H1 (cell line): Measurements from ENCODE around the gene THRB. TPM values are rescaled to one million over a fixed set of nuclear protein-coding genes. Genes with fewer than 3 reads are reported as not detected.

ENCODE experiments used
- BACH1 ChIP-seq: IDR thresholded peaks from 2 replicates; pipeline ENCODE4 v1.6.1; 2012; ENCODE audit warnings: low read length, improper control_type of control experiment
- NRF1 ChIP-seq: IDR thresholded peaks from 2 replicates; pipeline ENCODE4 v1.6.1; 2011; ENCODE audit warnings: mild to moderate bottlenecking, low read depth, low read length, improper control_type of control experiment
- SIRT6 ChIP-seq: IDR thresholded peaks from one replicate; pipeline ENCODE4 v1.7.1; 2012; ENCODE audit warnings: low read length, inconsistent platforms
- SUZ12 ChIP-seq: fragments of 200-600 bp; sonication (generic); IDR thresholded peaks from 2 replicates; pipeline ENCODE4 v1.6.1; 2012; ENCODE audit warnings: mild to moderate bottlenecking, inconsistent platforms, low read length, moderate library complexity, mixed read lengths
- TCF12 ChIP-seq: IDR thresholded peaks from 2 replicates; pipeline ENCODE4 v1.6.1; 2011; ENCODE audit warnings: low read depth, mild to moderate bottlenecking, low read length
- TEAD4 ChIP-seq: IDR thresholded peaks from 2 replicates; pipeline ENCODE4 v1.6.1; 2012; ENCODE audit warnings: low read depth, low read length, inconsistent platforms, mixed read lengths
- USF2 ChIP-seq: IDR thresholded peaks from 2 replicates; pipeline ENCODE4 v1.6.1; 2011; ENCODE audit warnings: low read length, improper control_type of control experiment
- polyA plus RNA-seq, 7 experiments: library from polyadenylated mRNA; depleted of rRNA in 3 of 7; stranded (reverse) in 5 of 7; unstranded in 2 of 7; fragments of >200 nt in 5 of 7; fragments of 200-250 nt in 2 of 7; gene quantifications; 1 replicate in 5 of 7; 2 replicates in 1 of 7; 4 replicates in 1 of 7; pipeline versions ENCODE4 v1.2.1 to v1.2.3, GENCODE V29; 2011 to 2013; ENCODE audit warnings: missing spikeins in 2 of 7, mixed read lengths in 2 of 7
- total RNA-seq: library from RNA; stranded (reverse); fragmentation: NEBNext Ultra II Directional; extraction: Animal tissue kit (Norgen Biotek cat#: 25700); gene quantifications from 2 replicates; pipeline ENCODE4 v1.2.1, GENCODE V29; 2021

Gene THRB
- total and polyA plus RNA-seq, 2 of the 8 experiments (the other 6 are each of a cell fraction or from before 2014, with no cell fraction given), result 0.98 to 3.9 TPM

DNA sequence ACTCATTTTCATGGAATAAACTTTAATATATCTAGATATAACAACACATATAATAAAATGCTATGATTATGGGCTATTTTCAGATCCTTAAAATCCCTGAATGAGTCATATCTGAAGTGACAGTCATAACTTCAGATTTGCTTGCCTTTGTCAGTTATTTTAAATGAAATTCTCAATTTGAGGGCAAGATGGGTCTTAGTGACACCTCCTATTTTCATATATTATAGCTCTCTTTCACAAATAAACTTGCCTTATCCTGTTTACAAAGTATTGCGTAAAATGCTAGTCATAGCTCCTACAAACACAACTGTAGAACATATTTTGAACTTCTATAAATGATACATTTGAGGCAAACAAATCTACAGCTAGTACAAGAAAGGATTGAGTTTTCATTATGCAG is 6.2 kb upstream of the THRB start (continued):
- TF ChIP-seq SUZ12, result no peak
- TF ChIP-seq NRF1, result no peak
- TF ChIP-seq TEAD4, result no peak
- TF ChIP-seq USF2, result no peak
- TF ChIP-seq SIRT6, result no peak
- TF ChIP-seq BACH1, result no peak
- no peak for TF ChIP-seq TCF12
